ENCODE results near the gene UHRF1.
"Not testable (repeated sequence)": the region's sequence is repeated elsewhere in the genome, so short reads cannot be mapped to it uniquely, and the experiment has no call there.

The UHRF1 gene

DNA sequence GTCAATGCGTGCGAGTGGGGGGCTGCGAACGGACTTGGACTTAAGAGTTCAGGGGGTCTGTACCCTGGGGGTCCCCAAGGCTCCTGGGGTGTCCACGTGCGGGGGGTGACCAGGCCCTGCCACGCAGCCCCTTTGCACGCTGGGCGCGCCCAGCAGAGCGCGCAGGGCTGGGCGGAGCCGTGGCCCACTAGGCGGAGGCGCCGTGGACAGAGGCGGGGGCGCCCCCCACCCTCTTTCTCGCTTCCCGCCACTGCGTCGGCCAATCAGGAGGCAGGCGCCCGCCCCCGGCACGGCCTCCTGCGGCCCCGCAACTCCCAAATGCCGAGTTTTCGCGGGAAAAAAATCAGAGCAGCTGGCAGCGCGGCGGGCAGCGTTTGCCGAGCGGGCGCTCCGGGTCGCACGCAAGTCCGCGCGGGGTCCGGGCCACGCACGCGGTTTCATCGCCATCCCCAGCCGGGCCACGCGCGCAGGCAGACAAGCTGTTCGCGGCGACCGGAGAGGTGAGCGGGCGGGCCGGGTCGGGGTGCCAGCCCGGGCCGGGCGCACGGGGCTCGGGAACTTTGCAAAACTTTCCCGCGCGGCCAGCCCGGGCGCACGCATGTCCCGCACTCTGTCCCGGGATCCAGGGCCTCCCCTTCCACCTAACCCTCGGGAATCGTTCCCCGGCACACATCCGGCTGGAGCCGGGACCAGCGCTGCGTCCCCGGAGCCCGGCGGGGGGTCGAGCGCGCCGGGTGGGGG, at the start of gene UHRF1:
Gene UHRF1 (plus strand): TSS at position 346 of the 741 bp plus-strand sequence. CDS start 1,385 bp downstream, outside the sequence.
- peak; percentile 78 for DNase-seq

DNA sequence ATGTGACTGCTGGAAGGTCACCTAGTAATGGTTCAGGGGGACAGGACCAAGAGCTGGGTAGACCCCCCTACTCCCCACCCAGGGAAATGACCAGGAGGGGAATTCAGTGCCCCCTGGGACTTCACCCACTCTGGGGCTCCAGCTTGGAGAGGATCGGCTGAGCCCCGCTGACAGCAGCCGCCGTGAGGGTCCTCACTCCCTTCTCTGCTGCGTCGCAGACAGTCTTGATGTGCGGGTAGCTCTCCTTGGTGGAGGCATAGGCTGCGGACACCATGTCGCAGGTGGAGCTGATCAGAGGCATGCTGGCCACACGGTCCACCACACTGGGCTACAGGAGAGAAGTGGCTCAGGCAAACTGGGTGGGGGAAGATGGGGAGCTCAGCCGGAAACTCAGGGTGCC, 49.6 kb upstream of the UHRF1 start:
- DNase-seq = no peak

GRCh38 chr19:4861147-4861546, 48.2 kb upstream of the UHRF1 start:
- DNase-seq = peak; percentile 80

DNA sequence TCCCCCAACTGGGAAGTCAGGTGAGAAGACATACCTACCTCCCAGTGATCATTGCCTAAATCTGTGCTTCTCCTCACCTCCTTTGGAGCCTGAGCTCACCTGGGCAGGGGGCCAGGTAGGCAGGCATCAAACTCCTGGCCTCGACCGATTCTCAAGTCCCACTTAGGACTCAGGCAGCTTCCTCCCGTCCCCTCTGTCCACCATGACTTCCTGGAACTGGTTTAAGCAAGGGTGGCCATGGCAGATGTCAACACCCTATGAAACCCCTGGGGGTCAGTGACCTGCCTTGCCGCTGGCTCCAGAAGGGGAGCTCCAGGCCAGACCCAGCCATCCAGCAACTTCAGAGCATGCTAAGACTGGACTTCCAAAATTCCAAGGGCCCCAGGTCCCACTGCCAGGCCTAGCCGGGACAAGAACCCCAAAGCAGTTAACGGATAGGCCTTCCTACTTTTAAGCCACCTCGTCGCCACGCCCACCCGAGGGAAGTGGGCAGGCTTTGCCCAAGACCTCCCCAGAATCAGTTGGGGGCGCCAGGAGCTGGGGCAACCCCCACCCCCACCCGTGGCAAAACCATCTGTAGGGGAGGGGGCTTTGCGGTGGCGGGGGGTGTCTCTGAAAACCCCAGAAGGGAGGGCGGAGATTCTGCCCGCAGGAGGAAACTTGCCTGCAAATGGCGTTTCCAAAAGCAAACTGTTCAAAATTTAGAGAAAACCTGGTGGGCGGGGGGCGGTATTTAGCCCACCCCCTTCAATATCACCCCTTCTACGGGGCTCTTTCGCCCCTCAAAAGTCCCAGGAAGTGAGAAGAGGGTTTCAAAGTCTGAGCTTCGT, 42.5 kb upstream of the UHRF1 start:
- no peak for DNase-seq

- peak; percentile 53 for DNase-seq
Observed at GRCh38 chr19:4867534-4868285, 41.6 kb upstream of the UHRF1 start, which contains the start of gene PLIN3. Gene PLIN3 (minus strand): TSS chr19:4867667. CDS start chr19:4861394, 6,273 bp downstream.

DNA sequence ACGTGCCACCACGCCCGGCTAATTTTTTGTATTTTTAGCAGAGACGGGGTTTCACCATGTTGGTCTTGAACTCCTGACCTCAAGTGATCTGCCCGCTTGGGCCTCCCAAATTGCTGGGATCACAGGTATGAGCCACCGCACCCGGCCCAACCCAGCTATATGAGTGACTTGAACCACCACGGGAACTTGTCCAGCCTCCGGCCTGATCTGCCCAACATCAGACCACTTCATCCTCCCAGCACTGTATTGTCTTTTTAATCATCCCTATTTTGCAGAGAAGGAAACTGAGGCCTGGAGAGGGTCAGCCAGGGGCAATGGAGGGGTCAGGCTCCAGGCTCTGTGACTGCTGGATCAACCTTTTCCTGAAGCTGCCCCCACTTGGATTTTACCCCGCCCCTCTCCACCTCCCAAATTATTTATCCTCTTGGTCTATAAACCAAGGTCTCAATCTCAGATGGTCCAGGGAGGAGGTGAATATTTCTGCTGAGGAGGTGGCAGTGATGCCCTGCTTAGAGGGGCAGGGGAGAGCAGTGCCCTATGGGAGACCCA, 40.9 kb upstream of the UHRF1 start:
- no peak for DNase-seq

DNA sequence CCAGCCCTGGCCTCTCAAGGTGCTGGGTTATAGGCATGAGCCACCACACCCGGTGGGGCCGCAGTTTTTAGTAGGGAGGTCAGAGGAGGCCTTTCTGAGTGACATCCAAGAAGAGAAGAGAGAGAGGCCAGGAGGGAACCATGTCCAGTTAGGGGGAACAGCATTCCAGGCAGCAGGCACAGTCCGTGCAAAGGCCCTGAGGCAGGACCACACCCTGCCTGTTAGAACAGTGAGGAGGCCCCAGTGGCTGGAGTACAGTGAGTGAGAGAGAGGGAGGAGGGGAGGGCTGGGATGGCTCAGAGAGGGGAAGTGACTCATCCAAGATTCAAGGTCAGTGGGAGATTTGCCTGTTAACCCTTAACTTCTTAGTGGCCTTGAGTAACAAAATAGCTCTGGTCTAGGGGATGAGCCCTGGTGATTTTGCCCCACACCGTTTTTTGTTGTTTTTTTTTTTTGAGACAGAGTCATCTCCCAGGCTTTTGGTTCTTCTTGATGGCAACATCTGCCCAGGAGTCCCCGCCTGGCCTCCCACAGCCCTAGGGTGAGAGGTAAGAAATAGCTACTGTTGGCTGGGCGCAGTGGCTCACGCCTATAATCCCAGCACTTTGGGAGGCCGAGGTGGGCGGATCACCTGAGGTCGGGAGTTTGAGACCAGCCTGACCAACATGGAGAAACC, 39.1 kb upstream of the UHRF1 start:
- DNase-seq = no peak

GRCh38 chr19:4871711-4872110, 37.6 kb upstream of the UHRF1 start:
- no peak for DNase-seq

GRCh38 chr19:4873930-4874329, 35.4 kb upstream of the UHRF1 start:
- no peak for DNase-seq

DNA sequence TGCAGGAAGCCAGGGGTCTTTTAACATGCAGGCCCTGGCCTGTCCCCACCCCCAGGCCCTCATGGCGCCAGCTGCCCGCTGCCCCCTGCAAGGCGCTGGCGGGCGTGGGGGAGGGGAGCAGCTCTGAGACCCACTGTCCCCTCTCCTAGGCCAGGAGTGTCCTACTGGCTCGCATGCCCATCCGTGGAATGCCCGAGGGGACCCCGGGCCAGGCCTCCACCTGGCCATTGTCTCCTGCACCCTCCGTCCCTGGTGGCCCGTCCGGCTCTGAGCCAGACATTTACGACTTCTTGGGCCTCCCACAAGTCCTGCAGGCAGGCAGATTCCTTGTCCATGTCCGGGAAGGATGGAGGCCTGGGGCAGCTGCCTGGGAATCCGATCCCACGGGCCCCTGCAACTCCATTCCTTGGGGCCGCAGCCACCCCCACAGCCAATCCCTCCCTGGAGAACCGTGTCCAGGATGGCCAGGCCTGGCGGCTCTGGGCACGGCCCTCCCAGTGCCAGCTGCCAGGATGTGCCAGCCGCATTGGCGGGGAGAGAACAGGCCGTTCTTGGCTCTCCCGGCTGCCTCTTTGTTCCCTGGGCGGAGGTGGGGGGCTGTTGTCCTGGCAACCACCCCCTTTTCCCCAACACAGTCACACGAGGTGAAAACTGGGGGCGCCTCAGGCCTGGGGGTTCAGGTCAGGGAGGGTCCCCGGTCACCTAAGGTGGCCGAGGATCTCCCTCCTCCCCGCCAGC, 31.4 kb upstream of the UHRF1 start:
- no peak for DNase-seq

GRCh38 chr19:4878491-4878968, 30.8 kb upstream of the UHRF1 start:
- DNase-seq = no peak

DNA sequence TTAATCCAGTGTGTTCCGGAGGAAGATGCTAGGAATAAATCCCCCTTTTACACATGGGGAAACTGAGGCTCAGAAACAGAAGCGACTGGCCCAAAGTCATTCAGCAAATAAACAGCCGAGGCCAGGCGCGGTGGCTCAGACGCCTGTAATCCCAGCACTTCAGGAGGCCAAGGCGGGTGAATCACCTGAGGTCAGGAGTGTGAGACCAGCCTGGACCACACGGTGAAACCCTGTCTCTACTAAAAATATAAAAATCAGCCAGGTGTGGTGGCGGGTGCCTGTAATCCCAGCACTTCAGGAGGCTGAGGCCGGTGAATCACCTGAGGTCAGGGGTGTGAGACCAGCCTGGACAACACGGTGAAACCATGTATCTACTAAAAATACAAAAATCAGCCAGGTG, 30.3 kb upstream of the UHRF1 start:
- DNase-seq = no peak

GRCh38 chr19:4882874-4883273, 26.4 kb upstream of the UHRF1 start:
- not testable (repeated sequence) for DNase-seq

GRCh38 chr19:4884993-4885392, 24.3 kb upstream of the UHRF1 start:
- not testable (repeated sequence) for DNase-seq

DNA sequence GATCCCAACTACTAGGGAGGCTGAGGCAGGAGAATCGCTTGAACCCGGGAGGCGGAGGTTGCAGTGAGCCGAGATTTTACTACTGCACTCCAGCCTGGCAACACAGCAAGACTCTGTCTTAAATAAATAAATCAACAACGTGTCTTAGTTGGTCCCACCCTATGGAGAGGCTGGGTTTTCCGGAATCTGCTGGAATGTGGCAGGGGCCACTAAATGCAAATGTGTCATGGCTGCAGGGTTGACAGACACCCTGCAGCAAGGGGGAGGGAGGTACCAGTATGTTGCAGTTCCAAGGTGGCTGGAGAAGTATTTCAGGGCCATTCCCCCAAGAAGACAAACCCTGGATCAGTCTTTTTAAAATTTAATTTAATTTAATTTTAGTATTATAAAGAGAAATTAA, 21.5 kb upstream of the UHRF1 start:
- not testable (repeated sequence) for DNase-seq

GRCh38 chr19:4889034-4889815, 20.1 kb upstream of the UHRF1 start:
- no peak for DNase-seq

GRCh38 chr19:4891066-4891465, 18.2 kb upstream of the UHRF1 start:
- no peak for DNase-seq

- DNase-seq = not testable (repeated sequence)
Observed at GRCh38 chr19:4892962-4893361, 16.3 kb upstream of the UHRF1 start.

DNA sequence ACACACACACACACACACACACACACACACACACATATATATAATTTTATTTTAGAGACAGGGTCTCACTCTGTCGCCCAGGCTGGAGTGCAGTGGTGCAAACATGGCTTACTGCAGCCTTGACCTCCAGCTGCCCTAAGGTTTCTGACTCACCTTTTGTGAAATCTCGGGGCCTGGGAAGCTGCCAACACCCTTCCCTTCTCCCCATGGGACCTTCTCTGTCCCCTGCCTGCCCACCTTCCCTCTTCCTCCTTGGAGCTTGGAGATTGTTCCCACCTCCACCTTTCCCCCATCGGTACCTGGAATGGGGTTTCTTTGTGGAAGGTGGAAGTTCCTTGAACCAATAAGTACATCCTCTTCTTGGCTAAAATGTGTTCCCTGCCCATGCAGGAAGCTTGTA, 12.9 kb upstream of the UHRF1 start:
- no peak for DNase-seq

GRCh38 chr19:4897146-4897545, 12.2 kb upstream of the UHRF1 start:
- DNase-seq = no peak

DNA sequence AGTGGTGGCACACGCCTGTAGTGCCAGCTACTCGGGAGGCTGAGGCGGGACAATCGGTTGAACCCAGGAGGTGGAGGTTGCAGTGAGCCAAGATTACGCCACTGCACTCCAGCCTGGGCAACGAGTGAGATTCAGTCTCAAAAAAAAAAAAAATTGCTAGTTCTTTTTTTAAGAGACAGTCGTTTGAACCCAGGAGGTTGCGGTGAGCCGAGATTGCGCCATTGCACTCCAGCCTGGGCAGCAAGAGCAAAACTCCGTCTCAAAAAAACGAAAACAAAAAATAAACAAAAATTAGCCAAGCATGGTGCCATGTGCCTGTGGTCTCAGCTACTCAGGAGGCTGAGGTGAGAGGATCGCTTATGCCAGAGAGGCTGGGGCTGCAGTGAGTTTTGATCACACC, 8.4 kb upstream of the UHRF1 start:
- DNase-seq = not testable (repeated sequence)
